SU-DHL-6 (cell line): ENCODE data around the gene EBPL.

ENCODE experiments used
- EZH2phosphoT487 ChIP-seq: fragments of 200-600 bp; sonication (generic), shearing (Covaris generic); conservative IDR thresholded peaks from 2 replicates; pipeline ENCODE4 v1.6.1; 2018; ENCODE audit warnings: mild to moderate bottlenecking, antibody characterized with exemption, low read length, moderate library complexity, mixed read lengths
- TF ChIP-seq, protein P1 (sequence below): fragments of 200-600 bp; sonication (generic); IDR thresholded peaks from one replicate; pipeline ENCODE4 v1.5.1; 2017; ENCODE audit warnings: antibody characterized with exemption, mild to moderate bottlenecking, low read length, moderate library complexity; ENCODE audit not compliant: insufficient read depth, poor library complexity, severe bottlenecking

DNA sequence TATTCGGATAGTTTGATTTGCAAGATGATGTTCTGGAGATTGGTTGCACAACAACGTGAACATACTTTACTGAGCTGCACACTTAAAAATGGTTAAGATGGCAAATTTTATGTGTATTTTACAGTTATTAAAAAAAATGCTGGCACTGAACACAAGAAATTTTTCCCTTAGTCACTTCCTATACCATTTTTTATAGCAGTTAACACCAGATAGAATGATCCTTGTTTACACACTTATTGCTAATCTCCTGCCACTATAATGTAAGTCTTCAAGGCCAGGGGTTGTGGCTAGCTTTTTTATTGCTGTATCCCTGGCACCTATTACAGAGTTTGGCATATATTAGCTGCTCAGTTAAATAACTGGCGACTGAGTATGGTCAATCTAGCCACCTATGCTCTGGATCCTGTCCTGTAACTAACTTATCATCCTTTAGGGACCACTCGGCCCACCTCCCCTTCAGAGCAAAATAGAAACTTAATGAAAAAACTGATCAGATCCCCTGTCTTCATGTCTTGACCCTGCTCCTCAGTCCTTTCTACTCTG is 2.0 kb upstream of the EBPL start:
- TF ChIP-seq, protein P1, sequence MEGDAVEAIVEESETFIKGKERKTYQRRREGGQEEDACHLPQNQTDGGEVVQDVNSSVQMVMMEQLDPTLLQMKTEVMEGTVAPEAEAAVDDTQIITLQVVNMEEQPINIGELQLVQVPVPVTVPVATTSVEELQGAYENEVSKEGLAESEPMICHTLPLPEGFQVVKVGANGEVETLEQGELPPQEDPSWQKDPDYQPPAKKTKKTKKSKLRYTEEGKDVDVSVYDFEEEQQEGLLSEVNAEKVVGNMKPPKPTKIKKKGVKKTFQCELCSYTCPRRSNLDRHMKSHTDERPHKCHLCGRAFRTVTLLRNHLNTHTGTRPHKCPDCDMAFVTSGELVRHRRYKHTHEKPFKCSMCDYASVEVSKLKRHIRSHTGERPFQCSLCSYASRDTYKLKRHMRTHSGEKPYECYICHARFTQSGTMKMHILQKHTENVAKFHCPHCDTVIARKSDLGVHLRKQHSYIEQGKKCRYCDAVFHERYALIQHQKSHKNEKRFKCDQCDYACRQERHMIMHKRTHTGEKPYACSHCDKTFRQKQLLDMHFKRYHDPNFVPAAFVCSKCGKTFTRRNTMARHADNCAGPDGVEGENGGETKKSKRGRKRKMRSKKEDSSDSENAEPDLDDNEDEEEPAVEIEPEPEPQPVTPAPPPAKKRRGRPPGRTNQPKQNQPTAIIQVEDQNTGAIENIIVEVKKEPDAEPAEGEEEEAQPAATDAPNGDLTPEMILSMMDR: no peak
- no peak for TF ChIP-seq EZH2phosphoT487
